Measurements from ENCODE around the gene CAB39. TPM values are rescaled to one million over a fixed set of nuclear protein-coding genes. Genes with fewer than 3 reads are reported as not detected.

Gene CAB39
- total and polyA plus RNA-seq, 2 of the 8 experiments (the other 6 are each of a cell fraction or from before 2014, with no cell fraction given) = 16.4 to 50.5 TPM

- peak overlapping the region; percentile 75 to 99 (median 84) for H3K4me3 ChIP-seq (ENCODE audit: extremely low read depth in 1 of 4, insufficient read depth in 2 of 4, low read depth in 3 of 4, low read length in 4 of 4)
- no peak overlapping the region for H2AFZ ChIP-seq (ENCODE audit: low read length)
- H3K9me3 ChIP-seq (ENCODE audit: insufficient read depth in 2 of 2, low read depth in 1 of 2, low read length in 1 of 2) = no peaks in the 10 kb centered on the region
- H2AK5ac ChIP-seq (ENCODE audit: low read depth, low read length) = peak overlapping the region; percentile 65; the same call in 1 of the 2 replicates
- CTCF ChIA-PET (ENCODE audit: partially characterized antibody) = interaction anchor here (0.7 to 10.1 kb wide), 17 partner anchors 9 to 119 kb away, joined by 3 to 86 read pairs (median 4); no protein-coding TSS in a partner anchor
- H3K27ac ChIP-seq (ENCODE audit: low read depth, low read length) = peak overlapping the region; percentile 75
- no peak overlapping the region for H2BK15ac ChIP-seq (ENCODE audit: low read length)
- 12% methylated on average over 21 of the region's 35 CpGs; no CpG with 5 or more reads in 1 of the 2 experiments for WGBS, 2 experiments (ENCODE audit: extremely low coverage in 1 of 2, insufficient coverage in 1 of 2, insufficient read length in 1 of 2, insufficient replicate concordance in 2 of 2, low coverage in 1 of 2, low lambda C conversion rate in 2 of 2, missing lambda C conversion rate in 1 of 2)
- peaks cover 20% of the 10 kb centered on the region for H3K23me2 ChIP-seq (ENCODE audit: low read depth, low read length)
- H3K4ac ChIP-seq (replicated peaks; ENCODE audit: insufficient read length, low read depth, low read length) = no peak overlapping the region
- peak overlapping the region; percentile 50 for H3K56ac ChIP-seq (replicated peaks; ENCODE audit: insufficient read length, low read depth, low read length)
- peak overlapping the region; percentile 43 for H2BK120ac ChIP-seq (replicated peaks; ENCODE audit: low read depth, low read length)
- peaks cover 0 to 3% (median 0%) of the 10 kb centered on the region in 4 experiments; a peak in 1 of 8 replicates for H3K36me3 ChIP-seq (ENCODE audit: control insufficient read depth in 2 of 4, insufficient read depth in 4 of 4, low read length in 3 of 4)
- no peak overlapping the region for H3K23ac ChIP-seq (ENCODE audit: insufficient read length)
- peaks cover 20% of the 10 kb centered on the region for H3K79me1 ChIP-seq (ENCODE audit: low read depth, low read length)
- FAIRE-seq (no peak), DNase-seq (ENCODE audit: low read depth in 1 of 2, low spot score in 2 of 2) (peak in 1 of 2 experiments; percentile 64)
- POLR2A ChIA-PET (ENCODE audit: partially characterized antibody) = interaction anchor here (0.7 to 5.2 kb wide), 16 partner anchors 7 to 798 kb away, joined by 3 to 50 read pairs (median 6); no protein-coding TSS in a partner anchor
- H3K14ac ChIP-seq (ENCODE audit: insufficient read length) = no peak overlapping the region
- peak overlapping the region; percentile 85 for H2BK12ac ChIP-seq (ENCODE audit: low read depth, low read length)
- H4K8ac ChIP-seq (ENCODE audit: extremely low read depth, insufficient read depth, low read length) = peak overlapping the region; percentile 87; the same call in 1 of the 2 replicates
- peak overlapping the region; percentile 76 to 94 for H3K4me2 ChIP-seq (ENCODE audit: insufficient read depth in 1 of 2, low read depth in 2 of 2, low read length in 2 of 2)
- H4K5ac ChIP-seq (ENCODE audit: insufficient read length, low read depth, low read length) = peak overlapping the region; percentile 38
- H3K27me3 ChIP-seq (replicated peaks in 1 of 4; ENCODE audit: control insufficient read depth in 3 of 4, extremely low read depth in 1 of 4, insufficient read depth in 3 of 4, low read length in 3 of 4) = no peaks in the 10 kb centered on the region; a peak in 1 of 7 replicates
- peaks cover 11 to 63% of the 10 kb centered on the region in 2 experiments for H3K79me2 ChIP-seq (ENCODE audit: control insufficient read depth in 1 of 2, insufficient read depth in 2 of 2, low read length in 2 of 2)
- peak overlapping the region; percentile 22 for H4K91ac ChIP-seq (replicated peaks; ENCODE audit: insufficient read length, low read length)
- H4K20me1 ChIP-seq (replicated peaks in 1 of 2; ENCODE audit: control insufficient read depth in 1 of 2, insufficient read depth in 2 of 2, low read length in 2 of 2) = peaks cover 0 to 7% of the 10 kb centered on the region in 2 experiments
- H3K9ac ChIP-seq (replicated peaks in 1 of 4; ENCODE audit: extremely low read depth in 1 of 4, low read depth in 3 of 4, low read length in 3 of 4) = peak overlapping the region in 3 of 4 experiments; percentile 58 to 81 (median 63); a peak in 6 of 7 replicates
- peak overlapping the region; percentile 93 for H2BK5ac ChIP-seq (ENCODE audit: low read depth, low read length)
- peak overlapping the region; percentile 93 for H3K18ac ChIP-seq (ENCODE audit: extremely low read depth, low read length)
- H3K4me1 ChIP-seq (replicated peaks in 1 of 4; ENCODE audit: control insufficient read depth in 3 of 4, insufficient read depth in 4 of 4, low read length in 3 of 4) = peaks cover 21 to 64% (median 52%) of the 10 kb centered on the region in 4 experiments
- H2BK20ac ChIP-seq (ENCODE audit: low read length) = peak overlapping the region; percentile 32; the same call in 1 of the 2 replicates
- TF ChIP-seq CREB1 (IDR thresholded peaks at IDR 0.05) = peak; percentile 17; the same call in 1 of the 2 replicates
Observed at GRCh38 chr2:230865766-230866755, 153.4 kb downstream of the CAB39 start.

Data from H1 (cell line).